ENCODE data around the gene ZNF629.

DNA sequence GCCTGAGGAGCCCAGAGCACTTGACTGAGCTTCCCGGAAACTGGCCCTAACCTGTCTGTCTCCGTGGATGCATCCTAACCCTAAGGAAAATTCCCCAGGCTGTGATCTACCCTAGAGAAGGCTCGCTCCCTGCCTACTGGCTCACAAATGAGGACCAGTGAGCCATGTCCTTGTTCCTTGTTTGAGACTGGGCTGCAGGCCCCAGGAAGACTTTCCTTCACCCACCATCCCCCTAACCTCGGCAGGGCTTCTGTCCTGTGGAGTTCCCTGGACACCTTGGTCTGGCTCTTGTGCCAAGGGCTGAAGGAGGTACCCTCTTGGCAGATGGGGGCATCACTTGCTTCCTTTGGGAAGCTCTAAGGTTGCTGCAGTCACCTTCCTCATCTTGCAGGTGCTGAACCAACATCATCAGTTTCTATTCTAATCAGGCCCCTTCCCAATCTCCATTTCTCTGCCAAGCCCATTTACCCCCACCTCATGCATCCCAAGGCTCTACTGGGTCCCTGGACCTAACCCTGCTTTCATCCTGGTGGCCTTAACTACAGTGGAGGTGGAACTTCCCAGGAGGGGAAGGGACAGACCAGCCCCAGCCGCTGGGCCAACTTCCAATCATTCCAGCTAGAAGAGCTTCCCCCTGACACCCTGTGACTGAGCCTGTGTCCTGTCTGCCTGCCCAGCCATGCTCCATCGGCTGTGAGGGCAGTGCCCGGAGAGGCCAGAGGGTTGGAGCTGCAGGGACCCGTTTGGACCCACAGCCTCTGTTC, 12.5 kb downstream of the ZNF629 start:
- TF ChIP-seq EZH2 (IDR thresholded peaks at IDR 0.05; ENCODE audit: insufficient read depth, poor library complexity, severe bottlenecking), result no peak
- no peak for TF ChIP-seq EZH2phosphoT487 (IDR thresholded peaks at IDR 0.05; ENCODE audit: insufficient read depth, low read depth)
